Activated naive CD8-positive, alpha-beta T cell treated with anti-CD3 and anti-CD28 coated beads, Interleukin-2, amount 10 ng/mL, durations not matched to agents 7 days and 5 days (primary cell): ENCODE measurements around the gene SH3BP5. TPM values are rescaled to one million over a fixed set of nuclear protein-coding genes. Genes with fewer than 3 reads are reported as not detected.

Source experiments
- ATAC-seq: fragments of 150-1000 bp; cut with Tn5 transposase; one replicate; pipeline ENCODE4 v1.10.0; 2021; ENCODE audit warnings: low read depth, moderate library complexity
- POLR2A ChIA-PET: fragments of 350-600 bp; sonication (Branson Sonifier 250); formaldehyde crosslinking; loops from one replicate; lab custom pipeline; 2021; ENCODE audit warnings: antibody characterized with exemption; lab: Charles Lee
- DNase-seq: peaks from one replicate; pipeline ENCODE4 v3.0.0; 2021
- H3K27ac Mint-ChIP-seq: one replicate; pipeline ENCODE4 v1.8.0; 2022; ENCODE audit warnings: mild to moderate bottlenecking, mixed read lengths
- H3K27me3 Mint-ChIP-seq: one replicate; pipeline ENCODE4 v1.8.0; 2022; ENCODE audit warnings: mild to moderate bottlenecking, moderate library complexity, mixed read lengths
- H3K36me3 Mint-ChIP-seq: one replicate; pipeline ENCODE4 v1.8.0; 2021; ENCODE audit warnings: mild to moderate bottlenecking, mixed read lengths
- H3K4me1 Mint-ChIP-seq: one replicate; pipeline ENCODE4 v1.8.0; 2021; ENCODE audit warnings: mixed read lengths
- H3K4me3 Mint-ChIP-seq: one replicate; pipeline ENCODE4 v1.8.0; 2022; ENCODE audit warnings: mild to moderate bottlenecking, moderate library complexity, mixed read lengths
- H3K9me3 Mint-ChIP-seq: one replicate; pipeline ENCODE4 v1.8.0; 2021; ENCODE audit warnings: mixed read lengths
- total RNA-seq, 2 experiments: library from RNA; stranded (reverse); gene quantifications; one replicate each; pipeline ENCODE4 v1.2.3, GENCODE V29; 2021

The SH3BP5 gene
- total RNA-seq, 2 experiments from 2014 or later, result 12.7 to 12.9 TPM

GRCh38 chr3:15342945-15343344, 10.6 kb upstream of the SH3BP5 start:
- Mint-ChIP-seq H3K27ac (no peak overlapping the region), H3K4me1 (peaks cover 25% of the 10 kb centered on the region), H3K27me3 (peaks cover 21% of the 10 kb centered on the region), H3K36me3 (peaks cover 3% of the 10 kb centered on the region), H3K9me3 (no peaks in the 10 kb centered on the region), H3K4me3 (no peak overlapping the region)
- POLR2A ChIA-PET, result interaction anchor here (1.5 kb wide), 1 partner anchor 10 kb away, joined by 4 read pairs; the partner anchor contains the start of gene SH3BP5
- DNase-seq (no peak), ATAC-seq (no peak)

GRCh38 chr3:15342246-15342645, 9.9 kb upstream of the SH3BP5 start:
- DNase-seq (no peak), ATAC-seq (no peak)
- H3K4me1 Mint-ChIP-seq, result peaks cover 20% of the 10 kb centered on the region
- H3K27me3 Mint-ChIP-seq, result peaks cover 21% of the 10 kb centered on the region
- no peak overlapping the region for H3K27ac Mint-ChIP-seq
- H3K36me3 Mint-ChIP-seq, result peaks cover 3% of the 10 kb centered on the region
- no peaks in the 10 kb centered on the region for H3K9me3 Mint-ChIP-seq
- no peak overlapping the region for H3K4me3 Mint-ChIP-seq
- POLR2A ChIA-PET, result interaction anchor here (1.5 kb wide), 1 partner anchor 9 kb away, joined by 4 read pairs; the partner anchor contains the start of gene SH3BP5

- DNase-seq, result no peak
- no peak overlapping the region for H3K4me3 Mint-ChIP-seq
- no peaks in the 10 kb centered on the region for H3K9me3 Mint-ChIP-seq
- peaks cover 13% of the 10 kb centered on the region for H3K4me1 Mint-ChIP-seq
- ATAC-seq, result no peak
- H3K36me3 Mint-ChIP-seq, result no peaks in the 10 kb centered on the region
- peaks cover 19% of the 10 kb centered on the region for H3K27me3 Mint-ChIP-seq
- POLR2A ChIA-PET, result no interaction called here
- no peak overlapping the region for H3K27ac Mint-ChIP-seq
These were observed 8.8 kb upstream of the SH3BP5 start for GRCh38 chr3:15341030-15341726.

GRCh38 chr3:15339786-15340215, 7.4 kb upstream of the SH3BP5 start:
- Mint-ChIP-seq H3K4me3 (no peak overlapping the region), H3K27me3 (peaks cover 16% of the 10 kb centered on the region), H3K4me1 (peaks cover 13% of the 10 kb centered on the region), H3K27ac (no peak overlapping the region), H3K36me3 (no peaks in the 10 kb centered on the region), H3K9me3 (no peaks in the 10 kb centered on the region)
- no peak for ATAC-seq
- POLR2A ChIA-PET, result no interaction called here
- DNase-seq, result no peak

GRCh38 chr3:15339001-15339400, 6.6 kb upstream of the SH3BP5 start:
- no peak overlapping the region for H3K27ac Mint-ChIP-seq
- no peaks in the 10 kb centered on the region for H3K36me3 Mint-ChIP-seq

GRCh38 chr3:15337963-15338362, 5.6 kb upstream of the SH3BP5 start:
- H3K4me1 Mint-ChIP-seq, result peaks cover 17% of the 10 kb centered on the region
- no peak for DNase-seq
- POLR2A ChIA-PET, result interaction anchor here (0.7 kb wide), 1 partner anchor 67 kb away, joined by 3 read pairs; no protein-coding TSS in a partner anchor

More at GRCh38 chr3:15339001-15339400, 6.6 kb upstream of the SH3BP5 start:
- peaks cover 13% of the 10 kb centered on the region for H3K4me1 Mint-ChIP-seq
- H3K4me3 Mint-ChIP-seq, result no peak overlapping the region
- peaks cover 13% of the 10 kb centered on the region for H3K27me3 Mint-ChIP-seq
- peak; percentile 39 for ATAC-seq
- no peaks in the 10 kb centered on the region for H3K9me3 Mint-ChIP-seq
- DNase-seq, result no peak
- POLR2A ChIA-PET, result no interaction called here

GRCh38 chr3:15336057-15336456, 3.7 kb upstream of the SH3BP5 start:
- DNase-seq, result no peak
- ATAC-seq, result no peak
- Mint-ChIP-seq H3K36me3 (no peaks in the 10 kb centered on the region), H3K4me3 (no peak overlapping the region), H3K27ac (no peak overlapping the region), H3K27me3 (peaks cover 14% of the 10 kb centered on the region), H3K9me3 (no peaks in the 10 kb centered on the region), H3K4me1 (peaks cover 22% of the 10 kb centered on the region)
- POLR2A ChIA-PET, result no interaction called here

More at GRCh38 chr3:15337963-15338362, 5.6 kb upstream of the SH3BP5 start:
- H3K4me3 Mint-ChIP-seq, result no peak overlapping the region
- H3K36me3 Mint-ChIP-seq, result no peaks in the 10 kb centered on the region
- no peak for ATAC-seq
- no peak overlapping the region for H3K27ac Mint-ChIP-seq
- H3K27me3 Mint-ChIP-seq, result peaks cover 16% of the 10 kb centered on the region
- no peaks in the 10 kb centered on the region for H3K9me3 Mint-ChIP-seq

GRCh38 chr3:15333956-15334263, 1.5 kb upstream of the SH3BP5 start:
- H3K9me3 Mint-ChIP-seq, result no peaks in the 10 kb centered on the region
- H3K36me3 Mint-ChIP-seq, result peaks cover 2% of the 10 kb centered on the region
- ATAC-seq (no peak), DNase-seq (no peak)
- H3K27me3 Mint-ChIP-seq, result peaks cover 23% of the 10 kb centered on the region
- no peak overlapping the region for H3K4me3 Mint-ChIP-seq
- peaks cover 24% of the 10 kb centered on the region for H3K4me1 Mint-ChIP-seq
- H3K27ac Mint-ChIP-seq, result no peak overlapping the region
- POLR2A ChIA-PET, result no interaction called here

- peaks cover 23% of the 10 kb centered on the region for H3K4me1 Mint-ChIP-seq
These were observed 941 bp upstream of the SH3BP5 start for GRCh38 chr3:15333099-15333955.

GRCh38 chr3:15331606-15332404, 581 bp downstream of the SH3BP5 start:
- Mint-ChIP-seq H3K27me3 (peaks cover 23% of the 10 kb centered on the region), H3K27ac (peak overlapping the region; percentile 54), H3K4me3 (peak overlapping the region; percentile 88), H3K4me1 (peaks cover 32% of the 10 kb centered on the region), H3K36me3 (peaks cover 7% of the 10 kb centered on the region), H3K9me3 (no peaks in the 10 kb centered on the region)
- POLR2A ChIA-PET, result interaction anchor here (1.0 to 1.2 kb wide), 4 partner anchors 11 to 64 kb away, joined by 3 to 7 read pairs (median 4); no protein-coding TSS in a partner anchor
- DNase-seq (no peak), ATAC-seq (peak; percentile 40)

More at GRCh38 chr3:15333099-15333955, 941 bp upstream of the SH3BP5 start:
- ATAC-seq, result no peak
- Mint-ChIP-seq H3K9me3 (no peaks in the 10 kb centered on the region), H3K27me3 (peaks cover 23% of the 10 kb centered on the region), H3K36me3 (peaks cover 4% of the 10 kb centered on the region), H3K4me3 (peak overlapping the region; percentile 90), H3K27ac (no peak overlapping the region)
- no peak for DNase-seq
- POLR2A ChIA-PET, result interaction anchor here (0.7 to 1.2 kb wide), 5 partner anchors 9 to 65 kb away, joined by 3 to 7 read pairs (median 4); no protein-coding TSS in a partner anchor

- H3K27me3 Mint-ChIP-seq, result peaks cover 23% of the 10 kb centered on the region
- peak overlapping the region; percentile 78 for H3K4me3 Mint-ChIP-seq
- peaks cover 32% of the 10 kb centered on the region for H3K4me1 Mint-ChIP-seq
- peaks cover 7% of the 10 kb centered on the region for H3K36me3 Mint-ChIP-seq
- no peak for ATAC-seq
- no peak for DNase-seq
- H3K27ac Mint-ChIP-seq, result peak overlapping the region; percentile 3
- H3K9me3 Mint-ChIP-seq, result no peaks in the 10 kb centered on the region
- POLR2A ChIA-PET, result no interaction called here
These were observed 1.2 kb downstream of the SH3BP5 start for GRCh38 chr3:15331072-15331605.

GRCh38 chr3:15330031-15330596, 2.3 kb downstream of the SH3BP5 start:
- Mint-ChIP-seq H3K4me1 (peaks cover 34% of the 10 kb centered on the region), H3K4me3 (no peak overlapping the region), H3K27ac (no peak overlapping the region), H3K36me3 (peaks cover 7% of the 10 kb centered on the region), H3K9me3 (no peaks in the 10 kb centered on the region), H3K27me3 (peaks cover 23% of the 10 kb centered on the region)
- POLR2A ChIA-PET, result no interaction called here
- no peak for ATAC-seq
- no peak for DNase-seq
